Stimulated activated naive CD8-positive, alpha-beta T cell treated with anti-CD3 and anti-CD28 coated beads, Interleukin-15, Interleukin-2, amounts not matched to agents 100 U/mL and 50 U/mL, for 24 hours (primary cell): ENCODE results near the gene EXT2.

Experiments used
- ATAC-seq: fragments of 150-1000 bp; cut with Tn5 transposase; one replicate; pipeline ENCODE4 v1.10.0; 2021
- DNase-seq: peaks from one replicate; pipeline ENCODE4 v3.0.0; 2021

The EXT2 gene

GRCh38 chr11:44267006-44267749 is 171.7 kb downstream of the EXT2 start:
- DNase-seq = no peak
- no peak for ATAC-seq

GRCh38 chr11:44267750-44268613 is 172.5 kb downstream of the EXT2 start:
- ATAC-seq = no peak

GRCh38 chr11:44268614-44269080 is 173.2 kb downstream of the EXT2 start:
- ATAC-seq = no peak
- no peak for DNase-seq

More at GRCh38 chr11:44267750-44268613, 172.5 kb downstream of the EXT2 start:
- no peak for DNase-seq

- no peak for DNase-seq
- no peak for ATAC-seq
Measured at GRCh38 chr11:44269369-44270351, 174.2 kb downstream of the EXT2 start.

- DNase-seq (no peak), ATAC-seq (no peak)
Measured at GRCh38 chr11:44270403-44271273, 175.2 kb downstream of the EXT2 start.

- no peak for DNase-seq
- no peak for ATAC-seq
Measured at GRCh38 chr11:44271286-44271685, 175.8 kb downstream of the EXT2 start.

- DNase-seq (no peak), ATAC-seq (no peak)
Measured at GRCh38 chr11:44274404-44274803, 178.9 kb downstream of the EXT2 start.

GRCh38 chr11:44275241-44275640 is 179.8 kb downstream of the EXT2 start:
- no peak for ATAC-seq
- no peak for DNase-seq

GRCh38 chr11:44275961-44276550 is 180.6 kb downstream of the EXT2 start:
- no peak for DNase-seq

GRCh38 chr11:44277196-44278090 is 182.0 kb downstream of the EXT2 start:
- no peak for DNase-seq
- ATAC-seq = no peak

More at GRCh38 chr11:44275961-44276550, 180.6 kb downstream of the EXT2 start:
- no peak for ATAC-seq

GRCh38 chr11:44279483-44279882 is 184.0 kb downstream of the EXT2 start:
- no peak for DNase-seq
- no peak for ATAC-seq

- ATAC-seq = no peak
- no peak for DNase-seq
Measured at GRCh38 chr11:44280257-44280656, 184.8 kb downstream of the EXT2 start.

GRCh38 chr11:44281151-44281550 is 185.7 kb downstream of the EXT2 start:
- no peak for ATAC-seq
- DNase-seq = no peak

- DNase-seq = no peak
- ATAC-seq = no peak
Measured at GRCh38 chr11:44282620-44283019, 187.1 kb downstream of the EXT2 start.

GRCh38 chr11:44285756-44286155 is 190.3 kb downstream of the EXT2 start:
- no peak for DNase-seq

GRCh38 chr11:44286268-44286880 is 190.9 kb downstream of the EXT2 start:
- peak; percentile 67 for DNase-seq

More at GRCh38 chr11:44285756-44286155, 190.3 kb downstream of the EXT2 start:
- ATAC-seq = no peak

GRCh38 chr11:44286911-44287310 is 191.4 kb downstream of the EXT2 start:
- DNase-seq = no peak
- no peak for ATAC-seq

More at GRCh38 chr11:44286268-44286880, 190.9 kb downstream of the EXT2 start:
- no peak for ATAC-seq

- ATAC-seq (no peak), DNase-seq (no peak)
Measured at GRCh38 chr11:44288133-44288526, 192.7 kb downstream of the EXT2 start.

- DNase-seq = no peak
Measured at GRCh38 chr11:44290208-44290607, 194.7 kb downstream of the EXT2 start.

More at GRCh38 chr11:44290208-44290607, 194.7 kb downstream of the EXT2 start:
- no peak for ATAC-seq
